HG03575 (cell line): ENCODE measurements around the gene CBFA2T3.

Experiments used
- ATAC-seq: cut with Tn5 transposase; IDR thresholded peaks from one replicate; pipeline ENCODE4 v1.9.1; 2021; ENCODE audit not compliant: unreplicated experiment, insufficient number of reproducible peaks, low FRiP score; ENCODE audit errors: extremely low read depth

CBFA2T3 gene

DNA sequence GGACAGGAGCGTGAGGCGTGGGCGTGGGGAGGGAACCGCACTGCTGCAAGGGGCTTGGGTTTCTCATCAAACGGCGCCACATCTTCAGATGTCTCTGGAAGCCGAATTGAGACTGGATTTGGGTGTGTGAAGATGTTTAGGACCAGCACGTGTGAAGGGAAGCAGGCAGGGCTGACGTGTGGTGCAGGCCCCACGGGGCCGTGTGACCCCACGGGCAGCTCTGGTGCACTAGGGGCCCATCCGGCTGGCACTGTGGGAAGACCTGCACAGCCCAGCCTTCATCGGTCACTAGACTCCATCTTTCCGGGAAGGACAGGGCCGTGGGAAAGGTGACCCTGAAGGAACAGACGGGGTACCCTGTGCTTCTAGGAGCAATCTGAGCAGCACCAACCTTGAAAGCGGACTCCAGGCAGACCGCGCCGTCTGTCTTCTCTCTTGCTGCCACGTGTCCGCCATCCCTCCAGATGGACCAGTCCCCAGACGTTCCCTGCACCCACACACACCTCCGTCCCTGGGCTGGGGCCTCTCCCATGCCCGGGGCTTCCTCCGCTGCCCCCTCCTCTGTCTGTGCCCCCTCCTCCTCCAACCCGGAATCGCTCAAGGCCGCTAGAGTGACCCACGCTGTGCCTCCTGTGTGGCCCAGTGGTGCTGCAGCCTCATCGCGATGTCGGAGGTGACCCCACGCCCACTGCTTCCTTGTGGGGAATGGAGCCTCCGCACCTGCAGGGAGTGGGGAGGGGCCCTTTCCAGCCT lies 23.4 kb upstream of the CBFA2T3 start:
- ATAC-seq, result no peak

DNA sequence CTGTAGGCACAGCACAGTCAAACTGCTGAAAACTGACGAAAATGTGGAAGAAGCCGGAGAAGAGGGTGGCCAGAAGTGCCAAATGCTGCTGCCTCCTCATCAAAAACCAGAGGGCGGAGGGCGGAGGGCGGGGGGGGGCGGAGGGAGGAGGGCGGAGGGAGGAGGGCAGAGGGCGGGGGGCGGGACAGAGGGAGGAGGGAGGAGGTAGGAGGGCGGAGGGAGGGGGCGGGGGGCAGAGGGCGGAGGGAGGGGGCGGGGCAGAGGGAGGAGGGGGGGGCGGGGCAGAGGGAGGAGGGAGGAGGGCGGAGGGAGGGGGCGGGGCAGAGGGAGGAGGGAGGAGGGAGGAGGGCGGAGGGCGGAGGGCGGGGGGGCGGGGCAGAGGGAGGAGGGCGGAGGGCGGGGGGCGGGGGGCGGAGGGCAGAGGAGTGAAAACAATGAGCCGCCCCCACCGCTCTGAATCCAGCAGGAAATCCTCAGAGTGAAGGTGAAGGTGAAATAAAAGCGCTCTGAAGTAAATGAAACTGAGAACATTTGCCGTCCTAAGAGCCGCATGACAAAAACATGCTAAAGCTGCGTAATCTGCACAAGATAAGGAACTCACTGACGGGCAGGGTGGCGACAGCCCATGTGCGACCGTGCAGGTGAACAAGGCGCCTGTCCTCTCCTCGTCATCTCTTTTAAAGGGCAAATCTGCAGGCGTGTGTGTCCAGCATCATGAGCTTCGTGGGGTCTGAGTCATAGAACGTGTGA lies 22.6 kb upstream of the CBFA2T3 start:
- ATAC-seq, result no peak

DNA sequence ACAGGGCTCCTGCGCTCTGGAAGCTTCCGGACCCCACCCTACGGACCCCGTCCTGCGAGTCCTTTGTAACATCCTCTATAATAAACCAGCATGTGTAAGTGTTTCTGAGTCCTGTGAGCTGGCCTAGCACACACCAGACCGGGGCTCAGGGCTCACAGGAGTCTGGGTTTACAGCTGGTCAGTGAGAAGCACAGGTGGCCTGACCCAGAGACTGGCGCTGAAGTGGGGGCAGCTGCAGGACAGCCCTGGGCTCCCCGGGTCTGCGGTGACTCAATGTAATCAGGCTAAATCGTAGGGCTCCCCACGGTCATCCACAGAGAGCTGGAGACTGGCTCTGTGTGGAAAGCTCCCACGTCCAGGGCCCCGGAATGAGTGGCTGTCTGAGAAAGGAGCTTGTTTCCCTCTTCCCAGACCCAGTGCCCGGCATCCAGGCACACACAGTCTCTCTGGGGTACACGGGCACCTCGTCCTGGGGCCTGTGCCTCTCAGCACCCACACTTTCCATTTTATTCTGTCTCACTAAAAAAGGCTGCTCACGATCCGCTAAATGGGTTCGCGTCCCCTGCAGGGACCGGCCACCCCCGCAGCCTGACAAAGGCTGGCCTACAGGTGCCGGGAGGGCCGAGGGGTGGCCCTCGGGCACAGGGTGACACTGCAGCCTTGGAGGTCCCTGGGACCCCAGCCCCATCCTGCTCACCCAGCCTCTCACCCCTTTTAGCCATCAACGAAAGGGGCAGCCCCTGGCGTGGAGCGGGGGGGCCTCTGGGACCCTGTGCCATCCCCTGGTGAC lies 18.9 kb upstream of the CBFA2T3 start:
- no peak for ATAC-seq

DNA sequence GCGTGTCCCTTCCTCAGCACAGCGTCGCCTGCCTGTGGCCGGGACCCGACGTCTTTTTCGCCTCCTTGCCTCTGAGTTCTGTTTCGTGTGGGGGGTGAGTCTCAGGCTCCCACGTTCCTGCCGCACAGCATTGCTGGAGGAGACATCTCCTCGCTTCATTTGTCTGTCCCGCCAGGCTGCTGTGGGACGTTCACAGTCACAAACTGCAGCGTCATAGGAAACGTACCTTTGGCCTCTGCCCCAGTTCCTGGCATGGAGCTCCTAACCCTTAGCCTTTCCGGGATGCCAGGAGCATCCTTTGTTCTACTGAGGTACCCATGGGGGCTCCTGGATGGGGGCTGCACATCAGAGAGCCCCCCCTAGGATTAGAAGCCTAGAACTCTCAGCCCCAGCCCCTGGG lies 18.2 kb upstream of the CBFA2T3 start:
- no peak for ATAC-seq

DNA sequence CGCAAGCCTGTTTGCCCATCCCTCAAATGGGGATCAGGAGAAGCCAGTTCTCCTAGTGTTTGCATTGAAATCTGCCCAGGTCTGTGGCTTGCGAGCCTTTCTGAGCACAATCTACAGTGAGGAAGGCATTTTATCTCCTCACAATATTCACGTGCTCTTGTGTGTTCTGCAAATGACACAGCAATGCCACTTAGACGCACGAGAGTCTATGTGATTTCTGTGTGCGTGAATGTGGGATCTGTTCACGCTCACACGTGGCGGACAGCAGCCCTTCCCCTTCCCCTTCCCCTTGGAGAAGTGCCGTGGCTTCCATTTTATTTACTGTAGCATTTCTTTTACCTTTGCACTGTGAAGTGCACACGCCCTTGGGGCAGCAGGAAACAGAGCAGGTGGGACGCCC lies 17.7 kb upstream of the CBFA2T3 start:
- no peak for ATAC-seq

DNA sequence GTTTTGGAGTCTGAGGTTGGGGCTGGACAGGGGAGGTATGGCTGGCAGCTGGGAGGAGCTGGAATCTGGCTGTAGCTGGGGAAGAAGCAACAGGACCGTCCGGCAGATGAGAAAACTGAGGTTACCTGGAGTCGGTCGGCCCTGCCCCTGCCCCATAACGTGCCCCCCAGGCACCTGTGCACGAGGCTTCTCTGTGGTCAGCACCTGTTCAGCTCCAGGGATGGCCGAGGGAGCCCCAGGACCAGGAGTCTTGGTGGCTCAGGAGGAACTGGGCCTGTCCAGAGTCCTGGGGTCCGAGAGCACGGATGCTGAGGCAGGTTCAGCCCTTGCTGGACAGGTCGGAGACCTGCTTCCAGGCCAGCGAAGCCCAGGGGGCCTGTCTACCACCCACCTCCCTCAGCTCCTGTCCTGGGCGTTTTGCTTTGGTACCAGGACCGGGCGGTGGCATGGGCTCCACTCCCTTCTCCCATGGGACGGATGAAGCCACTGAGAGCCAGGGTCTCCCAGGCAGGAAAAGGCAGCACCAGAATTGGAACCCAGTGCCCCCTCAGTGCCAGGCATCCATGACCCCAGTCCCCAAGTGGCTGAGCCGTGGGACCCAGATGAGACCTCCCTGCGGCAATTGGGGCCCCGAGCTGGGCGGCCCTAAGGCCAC lies 17.1 kb upstream of the CBFA2T3 start:
- ATAC-seq, result no peak

DNA sequence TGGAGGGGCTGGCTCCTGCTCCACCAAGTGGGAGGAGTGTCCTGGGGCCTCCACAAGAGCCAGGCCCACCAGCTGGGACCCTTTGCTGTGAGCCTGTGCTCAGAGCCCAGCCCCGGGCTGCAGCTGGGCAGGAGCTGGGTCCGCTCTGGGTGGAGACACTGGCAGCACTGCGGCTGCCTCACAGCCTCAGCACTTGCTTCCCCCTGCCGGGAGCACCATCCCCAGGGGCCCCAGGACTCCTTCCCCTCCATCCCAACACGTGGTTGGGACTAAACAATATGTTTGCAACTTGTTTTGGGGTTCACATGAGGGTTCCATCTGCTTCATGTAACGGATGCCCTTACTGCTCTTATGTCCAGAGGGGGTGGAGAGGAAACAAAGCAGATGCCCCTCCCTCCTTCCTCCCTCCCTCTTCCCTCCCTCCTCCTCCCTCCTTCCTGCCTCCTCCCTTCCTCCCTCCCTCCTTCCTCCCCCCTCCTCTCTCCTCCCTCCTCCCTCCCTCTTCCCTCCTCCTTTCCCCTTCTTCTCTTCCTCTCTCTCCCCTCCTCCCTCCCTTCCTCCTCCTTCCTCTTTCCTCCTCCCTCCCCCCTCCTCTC lies 16.3 kb upstream of the CBFA2T3 start:
- ATAC-seq, result no peak

DNA sequence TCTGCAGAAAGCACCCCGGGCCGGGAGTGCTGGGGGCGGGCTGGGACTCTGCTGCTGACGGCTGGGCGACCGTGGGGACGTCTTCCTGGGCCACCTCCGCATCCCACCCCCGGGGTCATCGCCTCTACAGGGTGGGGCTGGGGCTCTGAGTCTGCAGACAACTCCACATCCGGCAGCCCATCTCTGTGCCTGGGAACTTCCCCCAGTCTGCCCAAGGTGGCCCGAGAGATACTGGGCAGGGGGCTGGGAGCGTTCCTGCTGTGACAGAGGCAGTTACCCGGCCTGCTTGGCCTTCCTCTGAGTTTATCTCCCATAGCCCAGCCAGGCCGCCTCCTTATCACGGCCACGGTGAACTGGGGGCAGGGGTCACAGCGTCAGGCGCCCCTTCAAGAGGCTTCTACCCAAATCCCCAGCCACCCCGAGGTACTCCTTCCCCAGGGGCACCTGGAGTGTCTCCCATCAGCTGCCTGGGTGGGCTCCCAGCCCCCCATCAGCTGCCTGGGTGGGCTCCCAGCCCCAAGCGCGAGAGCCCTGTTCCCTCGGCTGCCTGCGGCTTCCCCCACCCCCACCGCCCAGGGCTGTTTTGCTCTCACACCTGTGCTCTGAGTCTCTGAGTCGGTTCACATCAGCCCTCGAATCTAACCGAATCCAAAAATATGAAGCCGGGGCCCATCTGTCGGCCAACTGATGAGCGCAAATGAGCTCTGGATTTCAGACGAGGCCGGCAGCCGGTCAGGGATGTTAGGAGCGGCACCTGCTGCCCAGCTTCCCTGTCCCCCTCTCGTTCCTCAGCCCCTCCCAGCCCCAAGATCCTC lies 15.6 kb upstream of the CBFA2T3 start:
- no peak for ATAC-seq

DNA sequence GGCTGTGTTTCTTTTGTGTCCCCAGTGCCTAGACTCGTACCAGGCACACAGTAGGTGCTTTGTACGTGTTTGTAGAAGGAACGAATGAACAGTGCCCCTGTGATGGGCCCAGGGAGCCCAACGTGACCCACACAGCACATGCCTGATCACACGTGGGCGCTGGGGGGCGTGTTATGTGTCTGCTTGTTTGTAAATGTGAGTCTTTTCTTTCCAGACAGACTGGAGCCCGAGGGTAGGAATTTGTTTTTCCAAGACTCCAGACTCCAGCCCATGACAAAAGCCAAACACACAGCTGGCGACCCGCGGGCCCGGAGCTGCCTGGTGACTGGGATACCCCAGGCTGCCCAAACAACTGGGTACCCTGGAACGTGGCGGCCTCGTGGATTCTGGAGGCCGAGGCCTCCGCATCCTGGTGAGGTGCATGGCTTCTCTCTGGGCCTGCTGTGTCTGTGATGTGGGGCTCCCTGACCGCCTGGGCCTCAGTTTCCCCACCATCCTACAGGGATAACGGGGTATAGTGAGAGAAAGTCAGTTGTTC lies 14.9 kb upstream of the CBFA2T3 start:
- ATAC-seq, result no peak

DNA sequence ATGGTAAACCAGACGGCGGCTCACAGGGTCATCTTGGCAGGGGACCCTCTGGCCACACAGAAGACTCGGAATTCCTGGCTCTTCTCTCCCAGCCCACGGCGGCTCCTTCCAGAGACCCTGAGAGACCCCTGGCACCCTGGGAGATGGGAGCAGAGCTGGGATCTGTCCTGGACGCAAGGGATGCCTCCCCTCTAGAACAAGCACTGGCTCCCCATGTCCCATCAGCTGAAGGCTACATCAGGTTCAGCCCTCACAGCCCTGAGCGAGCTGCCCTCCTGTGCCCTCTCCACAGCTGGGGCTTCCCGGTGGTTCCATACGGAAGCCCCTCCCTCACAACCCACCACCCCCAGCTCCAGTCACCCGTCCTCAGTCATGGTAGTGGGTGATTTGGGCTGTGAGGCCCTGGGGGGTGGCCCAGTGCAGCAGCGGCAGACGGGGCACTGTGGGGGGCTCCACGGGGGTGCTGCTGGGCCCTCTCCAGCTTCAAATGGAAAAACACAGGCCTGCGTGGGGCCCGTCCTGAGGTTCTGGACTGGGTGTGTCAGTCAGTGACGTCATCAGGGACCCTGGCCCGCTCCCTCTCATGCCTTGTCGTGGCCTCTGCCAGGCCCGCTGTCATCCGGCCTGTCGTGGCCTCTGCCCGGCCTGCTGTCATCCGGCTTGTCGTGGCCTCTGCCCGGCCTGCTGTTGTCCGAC lies 13.0 kb upstream of the CBFA2T3 start:
- ATAC-seq, result no peak

DNA sequence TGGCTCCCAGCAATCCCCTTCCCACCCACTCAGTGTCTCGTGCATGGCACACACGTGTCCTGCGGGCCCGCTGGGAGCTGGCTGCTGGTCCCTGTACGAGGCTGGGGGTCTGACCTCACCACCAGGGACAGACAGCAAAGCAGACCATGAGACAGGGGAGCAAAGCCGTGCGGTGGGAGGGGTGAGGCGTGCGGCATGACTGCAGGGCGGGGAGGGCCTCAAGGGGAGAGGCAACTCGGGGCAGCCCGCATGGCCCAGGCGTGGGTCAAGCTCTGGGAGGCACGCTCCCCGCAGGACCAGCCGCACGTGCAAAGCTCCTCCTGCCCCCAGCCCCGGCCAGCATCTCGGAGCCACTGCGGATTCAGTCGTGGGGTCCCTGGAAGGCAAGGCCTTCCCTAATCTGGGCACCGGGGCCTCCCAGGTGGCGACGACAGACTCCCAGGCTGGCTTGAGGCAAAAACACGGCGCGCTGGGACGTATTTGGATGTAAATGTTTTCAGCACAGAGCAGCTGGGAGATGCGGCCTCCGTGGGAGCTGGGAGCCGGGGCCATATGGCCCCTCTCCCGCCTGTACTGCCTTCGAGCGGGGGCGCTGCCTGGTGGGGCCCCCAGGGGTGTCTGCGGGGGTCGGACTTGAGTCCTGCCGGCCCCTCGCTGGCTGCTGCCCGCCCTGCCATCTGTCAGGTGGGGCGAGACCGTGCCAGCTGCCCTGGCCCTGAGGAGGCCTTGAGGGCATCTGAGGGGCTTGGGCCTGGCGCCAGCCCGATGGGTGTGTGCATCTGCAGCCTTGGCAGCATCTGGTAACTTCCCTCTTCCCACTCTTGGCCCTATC lies 12.2 kb upstream of the CBFA2T3 start:
- ATAC-seq, result no peak

DNA sequence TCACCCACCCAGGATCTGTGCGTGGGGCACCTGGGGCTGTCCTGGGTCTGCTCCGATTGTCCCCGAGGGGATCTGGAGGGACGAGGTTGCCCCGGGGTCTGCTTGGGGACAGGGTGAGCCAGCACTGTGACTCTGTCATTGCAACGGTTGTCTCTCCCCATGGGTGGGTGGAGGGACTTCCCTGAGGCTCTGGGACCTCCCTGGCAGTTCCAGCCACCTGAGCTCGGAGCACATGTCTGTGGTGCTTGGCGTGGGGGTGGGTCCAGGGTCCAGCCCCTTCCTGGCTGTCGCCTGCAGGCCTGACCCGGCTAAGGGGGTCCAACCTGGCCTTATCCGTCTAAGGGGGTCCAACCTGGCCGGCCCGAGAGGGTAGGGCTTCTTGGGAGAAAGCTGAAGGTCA lies 8.5 kb upstream of the CBFA2T3 start:
- no peak for ATAC-seq

DNA sequence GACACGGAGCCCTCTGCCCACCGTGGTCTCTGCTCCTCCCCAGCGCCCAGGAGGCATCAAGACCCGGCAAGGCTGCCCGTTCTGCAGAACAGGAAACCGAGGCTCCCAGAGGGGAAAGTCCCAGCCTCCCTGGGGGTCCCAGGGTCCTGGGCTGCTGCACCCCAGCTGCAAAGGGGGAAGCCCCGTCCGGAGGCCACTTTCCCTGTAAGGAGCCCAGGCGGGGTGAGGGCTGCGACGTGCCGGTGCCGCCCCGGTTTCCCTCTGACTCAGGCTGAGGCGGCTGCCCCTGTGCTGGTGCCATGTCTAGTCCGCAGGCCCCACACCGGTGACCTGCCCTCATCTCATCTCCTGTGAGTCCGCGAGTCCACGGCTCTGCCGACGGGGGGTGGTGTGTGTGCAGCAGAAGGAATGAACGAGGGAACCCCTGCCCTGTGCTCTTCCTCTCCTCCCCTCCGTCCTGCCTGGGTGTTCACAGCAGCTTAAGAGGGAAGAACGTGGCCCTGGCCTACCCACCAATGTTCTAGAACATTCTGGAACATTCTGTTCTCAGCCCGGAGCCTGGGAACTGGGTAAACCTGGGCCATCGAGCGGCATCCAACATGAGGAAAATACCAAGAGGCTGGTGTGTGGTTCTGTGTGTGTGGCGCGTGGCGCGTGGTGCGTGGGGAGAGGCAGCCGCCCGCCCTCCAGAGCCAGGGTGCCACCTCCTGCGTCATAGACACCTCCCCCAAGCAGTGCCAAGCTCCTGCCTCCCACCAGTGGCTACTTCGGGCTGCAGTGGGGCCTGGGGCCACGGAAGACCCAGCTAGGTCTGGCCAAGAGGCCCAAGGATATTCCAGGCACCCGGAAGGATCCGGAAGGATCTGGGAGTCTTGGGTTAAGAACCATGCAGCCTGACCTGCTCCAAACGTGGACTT lies 7.0 kb upstream of the CBFA2T3 start:
- no peak for ATAC-seq

DNA sequence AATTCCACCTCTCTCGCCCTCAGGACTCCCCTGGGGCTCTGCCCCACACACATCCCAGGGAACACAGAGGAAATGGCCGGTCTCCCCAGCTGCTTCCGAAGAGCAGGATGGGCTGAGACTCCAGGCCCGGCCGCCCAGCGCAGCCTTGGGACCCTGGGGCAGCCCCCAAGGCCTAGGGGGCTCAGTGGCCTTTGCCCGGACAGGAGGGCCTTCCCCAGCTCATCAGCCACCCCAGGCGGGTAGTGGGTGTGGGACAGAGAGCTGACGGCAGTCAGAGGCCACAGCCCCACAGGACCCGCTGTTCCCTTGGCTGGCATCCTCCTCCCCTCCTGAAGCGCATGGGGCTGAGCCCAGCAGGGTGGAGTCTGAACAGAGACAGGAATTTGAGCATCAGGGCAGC lies 6.2 kb upstream of the CBFA2T3 start:
- no peak for ATAC-seq

DNA sequence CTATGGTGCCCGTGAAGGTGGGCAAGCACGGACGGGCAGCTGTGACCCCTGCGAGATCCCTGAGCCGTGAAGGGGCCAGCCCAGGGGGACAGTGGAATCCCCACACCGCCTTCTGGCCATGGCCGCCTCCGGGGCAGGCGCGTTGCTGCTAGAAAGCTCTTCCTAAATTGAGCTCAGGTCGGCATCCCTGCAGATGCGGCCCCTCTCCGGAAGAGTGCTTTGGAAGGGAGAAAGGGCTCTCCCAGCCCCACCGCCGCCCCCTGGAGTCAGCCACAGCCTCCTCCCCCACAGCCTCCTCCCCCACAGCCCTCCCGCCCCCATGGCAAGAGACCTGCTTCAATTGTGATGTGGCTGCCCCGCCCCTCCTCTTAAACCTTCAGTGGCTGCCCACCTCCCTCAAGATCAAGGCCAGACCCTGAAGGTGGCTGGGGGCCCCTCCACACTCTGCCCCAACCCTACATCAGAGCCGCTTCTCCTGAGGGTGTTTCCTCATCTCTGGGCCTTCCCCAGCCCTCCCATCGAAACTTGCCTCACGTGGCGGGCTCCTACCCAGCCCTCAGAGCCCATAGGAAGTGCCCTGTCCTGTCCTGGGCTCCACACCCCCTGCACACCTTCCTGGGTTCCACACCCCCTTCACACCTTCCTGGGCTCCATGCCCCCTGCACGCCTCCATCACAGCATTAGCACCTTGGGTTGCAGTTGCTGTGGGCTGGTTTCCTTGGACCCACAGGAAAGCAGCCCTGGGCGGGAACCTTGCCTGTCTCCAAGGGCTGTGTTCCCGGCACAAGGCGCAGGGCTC lies 5.5 kb upstream of the CBFA2T3 start:
- no peak for ATAC-seq
